ENCODE results near the gene MAPKAPK3. TPM values are rescaled to one million over a fixed set of nuclear protein-coding genes. Genes with fewer than 3 reads are reported as not detected.

MAPKAPK3 gene
- total and polyA plus RNA-seq, 2 donors (not counting 3 experiments of a cell fraction or from before 2014, with no cell fraction given): 21.3 to 30.5 TPM

- Histone ChIP-seq H3K4me2 (ENCODE audit: insufficient read depth, low read length) (peak overlapping the region; percentile 78), H3K9me1 (replicated peaks; ENCODE audit: control insufficient read depth, extremely low read depth, insufficient read depth, low read length) (no peaks in the 10 kb centered on the region), H3K79me2 (ENCODE audit: control insufficient read depth, insufficient read depth, low read length) (no peaks in the 10 kb centered on the region), H4K20me1 (replicated peaks; ENCODE audit: control insufficient read depth, extremely low read depth, insufficient read depth, low read length) (no peaks in the 10 kb centered on the region), H2AFZ (ENCODE audit: low read depth, low read length) (peak overlapping the region; percentile 93), H3K9ac (replicated peaks; ENCODE audit: extremely low read depth, insufficient read depth, low read length) (peak overlapping the region; percentile 13), H3K4me1 (ENCODE audit: control insufficient read depth, extremely low read depth, insufficient read depth, low read length) (peaks cover 24% of the 10 kb centered on the region), H3K36me3 (ENCODE audit: control insufficient read depth in 2 of 2, extremely low read depth in 1 of 2, insufficient read depth in 2 of 2, low read length in 2 of 2) (peaks cover 0 to 6% of the 10 kb centered on the region in 2 experiments), H3K27me3 (ENCODE audit: control insufficient read depth in 2 of 2, insufficient read depth in 2 of 2, low read length in 2 of 2) (no peaks in the 10 kb centered on the region), H3K27ac (ENCODE audit: insufficient read depth, low read depth, low read length) (no peak overlapping the region), H3K9me3 (replicated peaks; ENCODE audit: control insufficient read depth, insufficient read depth, low read length) (no peaks in the 10 kb centered on the region), H3K4me3 (replicated peaks in 1 of 3; ENCODE audit: insufficient read depth in 1 of 3, low read depth in 1 of 3, low read length in 3 of 3) (peak overlapping the region; percentile 9 to 51 (median 36))
- ChIA-PET CTCF (interaction anchor here (0.7 to 4.9 kb wide), 26 partner anchors 10 to 927 kb away, joined by 3 to 105 read pairs (median 4); partner anchors contain the start of genes C3orf18, CYB561D2, HEMK1 and NPRL2), POLR2A (interaction anchor here (0.9 to 1.3 kb wide), 4 partner anchors 23 to 43 kb away, joined by 3 to 9 read pairs (median 4); partner anchors contain the start of gene HEMK1)
- intact Hi-C loops (cut with micrococcal nuclease) (loop anchor here (1.0 to 10.0 kb wide), 3 partner anchors 265 to 1062 kb away; partner anchors contain the start of genes DCAF1 and TEX264), dilution Hi-C loops (cut with MboI; ENCODE audit: extremely low pct_ligation_motif_present, low sequenced_read_pairs) (no loop called here)
- TF ChIP-seq EZH2 (IDR thresholded peaks at IDR 0.05; ENCODE audit: borderline replicate concordance, low read depth, low read length, severe bottlenecking) (peak; percentile 31), POLR2A (IDR thresholded peaks at IDR 0.05; ENCODE audit: low read depth, low read length) (no peak)
- BruUV-seq (replicated peaks): no TSS peak
- no peak for DNase-seq (ENCODE audit: low read depth, low spot score)
- FAIRE-seq: peak; percentile 53
These were observed 4.6 kb upstream of the MAPKAPK3 start for GRCh38 chr3:50612234-50612882.

- peaks cover 30% of the 10 kb centered on the region for H3K4me1 ChIP-seq (ENCODE audit: control insufficient read depth, extremely low read depth, insufficient read depth, low read length)
- dilution Hi-C loops (cut with MboI; ENCODE audit: extremely low pct_ligation_motif_present, low sequenced_read_pairs) (no loop called here), intact Hi-C loops (cut with micrococcal nuclease) (loop anchor here (1.0 to 10.0 kb wide), 3 partner anchors 266 to 1062 kb away; partner anchors contain the start of genes DCAF1 and TEX264)
- no peaks in the 10 kb centered on the region for H3K9me3 ChIP-seq (replicated peaks; ENCODE audit: control insufficient read depth, insufficient read depth, low read length)
- H3K27me3 ChIP-seq (ENCODE audit: control insufficient read depth in 2 of 2, insufficient read depth in 2 of 2, low read length in 2 of 2): no peaks in the 10 kb centered on the region
- TF ChIP-seq EZH2 (IDR thresholded peaks at IDR 0.05; ENCODE audit: borderline replicate concordance, low read depth, low read length, severe bottlenecking): no peak
- TF ChIP-seq CTCF (IDR thresholded peaks at IDR 0.05; ENCODE audit: extremely low read depth in 1 of 2, insufficient read depth in 1 of 2, low read depth in 1 of 2, low read length in 2 of 2): no peak
- no peak for TF ChIP-seq POLR2A (IDR thresholded peaks at IDR 0.05; ENCODE audit: low read depth, low read length)
- no peak for TF ChIP-seq POLR2AphosphoS5 (IDR thresholded peaks at IDR 0.05; ENCODE audit: insufficient read depth, low read depth, low read length)
- TF ChIP-seq, protein P1, sequence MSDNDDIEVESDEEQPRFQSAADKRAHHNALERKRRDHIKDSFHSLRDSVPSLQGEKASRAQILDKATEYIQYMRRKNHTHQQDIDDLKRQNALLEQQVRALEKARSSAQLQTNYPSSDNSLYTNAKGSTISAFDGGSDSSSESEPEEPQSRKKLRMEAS (IDR thresholded peaks at IDR 0.05; ENCODE audit: insufficient read depth, insufficient read length): no peak
- no peak for TF ChIP-seq JUN (IDR thresholded peaks at IDR 0.05; ENCODE audit: borderline replicate concordance, insufficient read depth, insufficient read length, low read depth)
- no peak for TF ChIP-seq GATA2 (IDR thresholded peaks at IDR 0.05; ENCODE audit: insufficient read depth, insufficient read length, low read depth, low read length)
- TF ChIP-seq MYC (IDR thresholded peaks at IDR 0.05; ENCODE audit: low read depth, low read length): no peak
- H3K9me1 ChIP-seq (replicated peaks; ENCODE audit: control insufficient read depth, extremely low read depth, insufficient read depth, low read length): no peaks in the 10 kb centered on the region
- FAIRE-seq: no peak
- no peak overlapping the region for H3K4me3 ChIP-seq (replicated peaks in 1 of 3; ENCODE audit: insufficient read depth in 1 of 3, low read depth in 1 of 3, low read length in 3 of 3)
- no peak overlapping the region for H3K27ac ChIP-seq (ENCODE audit: insufficient read depth, low read depth, low read length)
- no peak overlapping the region for H3K4me2 ChIP-seq (ENCODE audit: insufficient read depth, low read length)
- ChIA-PET CTCF (interaction anchor here (0.9 to 4.9 kb wide), 10 partner anchors 22 to 776 kb away, joined by 3 to 105 read pairs (median 4); partner anchors contain the start of gene HEMK1), POLR2A (no interaction called here)
- no peak overlapping the region for H3K9ac ChIP-seq (replicated peaks; ENCODE audit: extremely low read depth, insufficient read depth, low read length)
- BruUV-seq (replicated peaks): no TSS peak
- no peaks in the 10 kb centered on the region for H3K36me3 ChIP-seq (ENCODE audit: control insufficient read depth in 2 of 2, extremely low read depth in 1 of 2, insufficient read depth in 2 of 2, low read length in 2 of 2)
- no peaks in the 10 kb centered on the region for H3K79me2 ChIP-seq (ENCODE audit: control insufficient read depth, insufficient read depth, low read length)
- no peaks in the 10 kb centered on the region for H4K20me1 ChIP-seq (replicated peaks; ENCODE audit: control insufficient read depth, extremely low read depth, insufficient read depth, low read length)
- H2AFZ ChIP-seq (ENCODE audit: low read depth, low read length): no peak overlapping the region
- DNase-seq (ENCODE audit: low read depth, low spot score): no peak
These were observed 3.7 kb upstream of the MAPKAPK3 start for GRCh38 chr3:50612970-50613846.

Data from endothelial cell of umbilical vein (primary cell).